K562 (cell line): ENCODE measurements around the gene CNDP2. TPM values are rescaled to one million over a fixed set of nuclear protein-coding genes. Genes with fewer than 3 reads are reported as not detected.

Experiments used
- ATAC-seq: fragments of 200-7000 bp; cut with Tn5 transposase; 3 replicates; pipeline ENCODE4 v1.9.1; 2020; ENCODE audit warnings: moderate library complexity
- BruUV-seq: library from RNA; stranded (reverse); fragments of 400-500 nt; replicated peaks from 2 replicates; lab custom pipeline; 2021; lab: Mats Ljungman, UMichigan
- CTCF ChIA-PET: fragments of 300-600 bp; formaldehyde crosslinking; extraction: SDS; loops from one replicate; lab custom pipeline; 2021; ENCODE audit warnings: low intra/inter-chr PET ratio; lab: Yijun Ruan, JAX
- POLR2A ChIA-PET: fragments of 300-600, 350-650 bp; sonication (Branson Sonifier 250); formaldehyde crosslinking; extraction: SDS; loops from one replicate; lab custom pipeline; 2021; ENCODE audit warnings: antibody characterized with exemption, inconsistent platforms; lab: Yijun Ruan, JAX
- DNase-seq, 4 experiments: peaks; one replicate each; pipeline versions ENCODE4 v3.0.0 to v3.0.0-alpha.2; 2011 to 2018; ENCODE audit warnings: low spot score in 3 of 4, mixed read lengths in 3 of 4; ENCODE audit errors: extremely low read depth in 1 of 4
- FAIRE-seq: peaks from 2 replicates; lab custom pipeline; 2011; peaks lifted over from hg19 to GRCh38; lab: Jason Lieb, UNC
- H2AFZ ChIP-seq: 2 replicates; pipeline ENCODE4 v1.6.0; 2011; ENCODE audit warnings: low read depth, low read length, control low read depth, inconsistent platforms
- H3K27ac ChIP-seq: fragments of 200-600 bp; 3 replicates; pipeline ENCODE4 v1.8.0; 2011; ENCODE audit warnings: low read depth, mild to moderate bottlenecking, control low read depth, inconsistent platforms, low read length, moderate library complexity, mixed read lengths; ENCODE audit errors: extremely low read depth
- H3K27me3 ChIP-seq, 2 experiments: fragments of 300-600 bp in 1 of 2; 2 replicates in 1 of 2; 3 replicates in 1 of 2; pipeline versions ENCODE4 v1.6.0 to v1.8.0; 2011; ENCODE audit warnings: inconsistent platforms in 2 of 2, low read length in 2 of 2, mild to moderate bottlenecking in 1 of 2, mixed read lengths in 1 of 2, moderate library complexity in 1 of 2; ENCODE audit not compliant: control insufficient read depth in 2 of 2, insufficient read depth in 2 of 2
- H3K36me3 ChIP-seq: fragments of 300-600 bp; 3 replicates; pipeline ENCODE4 v1.8.0; 2011; ENCODE audit warnings: mild to moderate bottlenecking, low read length, inconsistent platforms; ENCODE audit not compliant: control insufficient read depth, insufficient read depth
- H3K4me1 ChIP-seq, 2 experiments: fragments of 200-600 bp in 1 of 2; replicated peaks in 1 of 2; 2 replicates in 1 of 2; 3 replicates in 1 of 2; pipeline versions ENCODE4 v1.5.1 to v1.8.0; 2011; ENCODE audit warnings: inconsistent platforms in 2 of 2, low read length in 2 of 2, mild to moderate bottlenecking in 1 of 2, mixed read lengths in 1 of 2, moderate library complexity in 1 of 2; ENCODE audit not compliant: control insufficient read depth in 2 of 2, insufficient read depth in 2 of 2
- H3K4me2 ChIP-seq: 2 replicates; pipeline ENCODE4 v1.6.1; 2011; ENCODE audit warnings: low read length, control low read depth, inconsistent platforms, mixed read lengths; ENCODE audit not compliant: insufficient read depth
- H3K4me3 ChIP-seq: fragments of 200-600 bp; sonication (generic), shearing (Covaris generic); 2 replicates; pipeline ENCODE4 v1.5.1; 2016; ENCODE audit warnings: control low read depth, inconsistent platforms
- H3K79me2 ChIP-seq: fragments of 200-600 bp; 3 replicates; pipeline ENCODE4 v1.8.0; 2011; ENCODE audit warnings: low read length, inconsistent platforms; ENCODE audit not compliant: control insufficient read depth, insufficient read depth
- H3K9ac ChIP-seq, 2 experiments: 2 replicates each; pipeline versions ENCODE4 v1.6.0 to v1.6.1; 2011; ENCODE audit warnings: low read depth in 2 of 2, low read length in 2 of 2, control low read depth in 1 of 2, inconsistent platforms in 1 of 2, mild to moderate bottlenecking in 1 of 2, mixed read lengths in 1 of 2; ENCODE audit not compliant: insufficient read depth in 1 of 2
- H3K9me1 ChIP-seq: one replicate; pipeline ENCODE4 v1.6.0; 2011; ENCODE audit warnings: inconsistent platforms, mild to moderate bottlenecking, low read length, moderate library complexity; ENCODE audit not compliant: control insufficient read depth, insufficient read depth
- H3K9me3 ChIP-seq: replicated peaks from 2 replicates; pipeline ENCODE4 v1.5.1; 2011; ENCODE audit warnings: low read depth, low read length, inconsistent platforms; ENCODE audit not compliant: control insufficient read depth, insufficient read depth
- H4K20me1 ChIP-seq: replicated peaks from 2 replicates; pipeline ENCODE4 v1.6.1; 2011; ENCODE audit warnings: low read length, inconsistent platforms, mixed read lengths; ENCODE audit not compliant: control insufficient read depth, insufficient read depth
- JUN ChIP-seq, 2 experiments: sonication (generic) in 1 of 2; formaldehyde crosslinking in 1 of 2; IDR thresholded peaks; 2 replicates each; pipeline versions ENCODE4 v1.6.1 to v1.8.0; 2012 to 2022; ENCODE audit warnings: borderline replicate concordance in 2 of 2, mild to moderate bottlenecking in 2 of 2, improper control_type of control experiment in 1 of 2, low read depth in 1 of 2, low read length in 1 of 2, missing genetic modification reagents in 1 of 2
- WGBS: fragments of 100-300 bp; shearing (Covaris generic); methylation state at CpG from one replicate; pipeline ENCODE4 v1.1.6; 2016; ENCODE audit warnings: low coverage, mixed read lengths; ENCODE audit not compliant: insufficient coverage; ENCODE audit errors: missing lambda C conversion rate; 5-methylcytosine and 5-hydroxymethylcytosine counted together
- in situ Hi-C: fragments of 300-500 bp; cut with MboI; formaldehyde crosslinking; loops from 4 replicates; pipeline ENCODE4 v1.15.0; 2018; ENCODE audit warnings: inconsistent platforms, mixed read lengths
- intact Hi-C: fragments of 100-400 bp; cut with micrococcal nuclease; formaldehyde crosslinking; loops from 2 replicates; pipeline ENCODE4 v1.14.2; 2022
- polyA plus RNA-seq, 8 experiments: library from polyadenylated mRNA; depleted of rRNA in 4 of 8; stranded (reverse) in 5 of 8; unstranded in 3 of 8; fragments of >200 nt; fragmentation: Nextera tagmentation in 2 of 8; fragmentation: Illumina TruSeq in 1 of 8; extraction: Ambion mirVana in 2 of 8; extraction: Trizol in 1 of 8; gene quantifications; 2 replicates each; pipeline versions ENCODE4 v1.2.1 to v1.2.3, GENCODE V29; 2011 to 2014; ENCODE audit warnings: inconsistent platforms in 1 of 8, missing spikeins in 1 of 8
- total RNA-seq, 7 experiments: library from RNA; depleted of rRNA in 6 of 7; stranded (reverse); fragments of >200 nt in 6 of 7; fragmentation: Illumina TruSeq in 2 of 7; extraction: Trizol in 2 of 7; gene quantifications; 2 replicates each; pipeline versions ENCODE4 v1.2.1 to v1.2.3, GENCODE V29; 2011 to 2021; ENCODE audit warnings: low replicate concordance in 1 of 7
- TF ChIP-seq, protein P1 (sequence below): sonication (generic); formaldehyde crosslinking; IDR thresholded peaks from 2 replicates; pipeline ENCODE4 v1.8.1; 2023; ENCODE audit warnings: mild to moderate bottlenecking, missing genetic modification reagents

CNDP2 gene
- total and polyA plus RNA-seq, 9 of the 15 experiments (the other 6 are each of a cell fraction or from before 2014, with no cell fraction given): 34.1 to 128 (median 53.8) TPM

GRCh38 chr18:74510770-74511095, 14.6 kb downstream of the CNDP2 start:
- Histone ChIP-seq H3K9me1 (no peaks in the 10 kb centered on the region), H3K36me3 (peaks cover 86% of the 10 kb centered on the region; the same call in 2 of the 3 replicates), H3K4me2 (no peak overlapping the region), H3K27ac (no peak overlapping the region), H3K4me3 (no peak overlapping the region), H3K9ac (no peak overlapping the region), H3K9me3 (no peaks in the 10 kb centered on the region), H4K20me1 (0 out of 2 replicates have a peak, but pooled peaks cover 4% of the 10 kb centered on the region), H3K4me1 (peaks cover 8 to 16% of the 10 kb centered on the region in 2 experiments; a peak in 4 of 5 replicates), H3K27me3 (no peaks in the 10 kb centered on the region), H2AFZ (no peak overlapping the region), H3K79me2 (no peaks in the 10 kb centered on the region)
- intact Hi-C loops (no loop called here), in situ Hi-C loops (no loop called here)
- TF ChIP-seq, protein P1, sequence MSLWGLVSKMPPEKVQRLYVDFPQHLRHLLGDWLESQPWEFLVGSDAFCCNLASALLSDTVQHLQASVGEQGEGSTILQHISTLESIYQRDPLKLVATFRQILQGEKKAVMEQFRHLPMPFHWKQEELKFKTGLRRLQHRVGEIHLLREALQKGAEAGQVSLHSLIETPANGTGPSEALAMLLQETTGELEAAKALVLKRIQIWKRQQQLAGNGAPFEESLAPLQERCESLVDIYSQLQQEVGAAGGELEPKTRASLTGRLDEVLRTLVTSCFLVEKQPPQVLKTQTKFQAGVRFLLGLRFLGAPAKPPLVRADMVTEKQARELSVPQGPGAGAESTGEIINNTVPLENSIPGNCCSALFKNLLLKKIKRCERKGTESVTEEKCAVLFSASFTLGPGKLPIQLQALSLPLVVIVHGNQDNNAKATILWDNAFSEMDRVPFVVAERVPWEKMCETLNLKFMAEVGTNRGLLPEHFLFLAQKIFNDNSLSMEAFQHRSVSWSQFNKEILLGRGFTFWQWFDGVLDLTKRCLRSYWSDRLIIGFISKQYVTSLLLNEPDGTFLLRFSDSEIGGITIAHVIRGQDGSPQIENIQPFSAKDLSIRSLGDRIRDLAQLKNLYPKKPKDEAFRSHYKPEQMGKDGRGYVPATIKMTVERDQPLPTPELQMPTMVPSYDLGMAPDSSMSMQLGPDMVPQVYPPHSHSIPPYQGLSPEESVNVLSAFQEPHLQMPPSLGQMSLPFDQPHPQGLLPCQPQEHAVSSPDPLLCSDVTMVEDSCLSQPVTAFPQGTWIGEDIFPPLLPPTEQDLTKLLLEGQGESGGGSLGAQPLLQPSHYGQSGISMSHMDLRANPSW (CRISPR knock-in tag): no peak
- no peak for TF ChIP-seq JUN (IDR thresholded peaks at IDR 0.05; ENCODE audit: borderline replicate concordance, low read depth, low read length)
- TF ChIP-seq JUN (CRISPR knock-in tag; IDR thresholded peaks at IDR 0.05; ENCODE audit: borderline replicate concordance): no peak
- WGBS: 91% methylated on average over 7 of the region's 12 CpGs
- ATAC-seq (no peak), FAIRE-seq (no peak), DNase-seq (no peak)
- ChIA-PET POLR2A (no interaction called here), CTCF (no interaction called here)
- BruUV-seq: no TSS peak
